ENCODE measurements around the gene FAM120B.

Gene FAM120B

DNA sequence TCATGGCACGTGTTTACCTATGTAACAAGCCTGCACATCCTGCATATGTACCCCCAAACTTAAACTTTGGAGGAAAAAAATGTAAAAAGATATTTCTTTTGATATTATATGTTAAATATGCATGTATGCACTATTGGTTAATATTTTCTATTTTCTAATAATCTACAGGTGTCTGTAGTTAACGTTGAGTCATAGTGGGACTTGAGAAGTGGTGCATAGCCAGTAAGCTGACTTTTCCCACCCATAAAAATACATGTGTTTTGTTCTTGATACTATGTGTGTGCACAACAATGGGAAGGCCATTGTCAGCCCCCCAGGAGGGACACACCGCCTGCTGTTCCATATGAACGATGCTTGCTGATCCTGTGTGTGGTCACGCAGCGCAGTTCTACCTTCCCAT, 49.1 kb downstream of the FAM120B start:
- no peak for DNase-seq (ENCODE audit: low read depth in 2 of 2)

DNA sequence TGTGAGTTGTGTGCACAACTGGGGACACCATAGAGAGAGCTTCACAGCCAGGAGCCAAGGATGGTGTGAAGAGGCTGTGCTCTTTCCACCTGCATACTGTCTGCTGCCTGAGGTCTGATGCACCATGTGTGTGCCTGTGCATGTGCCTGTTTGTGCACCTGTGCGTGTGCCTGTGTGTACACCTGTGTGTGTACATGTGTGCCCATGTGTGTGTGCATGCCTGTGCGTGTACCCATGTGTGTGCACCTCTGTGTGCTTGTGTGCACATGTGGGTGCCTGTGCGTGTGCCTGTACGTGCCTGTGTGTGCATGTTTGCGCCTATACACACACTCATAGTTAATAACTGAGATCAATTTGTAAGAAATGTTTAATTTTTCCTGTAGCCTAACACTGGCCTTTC, 51.3 kb downstream of the FAM120B start:
- DNase-seq (ENCODE audit: low read depth in 2 of 2): no peak

DNA sequence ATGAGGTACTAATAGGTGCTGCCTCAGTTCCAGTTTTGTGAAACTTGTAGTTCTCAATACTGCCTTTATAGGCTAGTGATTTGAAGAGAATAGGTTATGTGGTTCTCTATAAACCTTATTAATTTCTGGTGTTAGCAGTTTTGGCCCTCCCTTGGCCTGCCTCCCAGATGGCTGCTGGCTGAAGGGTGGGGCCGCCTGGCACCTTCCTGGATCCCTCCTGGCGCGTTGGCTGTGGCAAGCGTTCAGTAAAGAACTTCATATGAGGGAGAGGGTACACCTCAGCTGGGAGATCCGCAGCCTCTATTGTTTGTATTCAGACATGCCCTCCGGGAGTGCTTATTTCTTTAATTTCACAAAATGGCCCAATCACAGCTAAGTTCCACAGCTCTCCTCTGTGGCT, 51.9 kb downstream of the FAM120B start:
- no peak for DNase-seq (ENCODE audit: low read depth in 2 of 2)

DNA sequence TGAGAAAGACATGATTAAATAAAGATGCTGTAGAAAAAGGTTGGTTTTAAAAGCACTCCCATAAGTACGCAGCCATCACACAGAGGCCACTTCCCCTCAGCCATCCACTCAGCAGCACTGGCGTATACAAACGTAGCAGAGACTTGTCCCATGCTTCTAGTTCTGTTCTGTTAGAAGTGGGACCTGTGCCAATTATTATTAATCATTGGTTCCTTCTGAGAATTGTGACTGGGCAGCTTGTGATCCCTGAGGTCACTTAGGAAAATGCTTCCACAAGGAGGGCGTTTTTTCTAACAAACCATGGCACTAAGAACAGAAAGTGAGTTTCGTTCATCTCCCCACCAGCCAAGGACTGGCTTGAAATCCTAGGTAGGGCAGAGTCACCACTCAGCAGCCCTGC, 53.9 kb downstream of the FAM120B start:
- no peak for DNase-seq (ENCODE audit: low read depth in 2 of 2)

DNA sequence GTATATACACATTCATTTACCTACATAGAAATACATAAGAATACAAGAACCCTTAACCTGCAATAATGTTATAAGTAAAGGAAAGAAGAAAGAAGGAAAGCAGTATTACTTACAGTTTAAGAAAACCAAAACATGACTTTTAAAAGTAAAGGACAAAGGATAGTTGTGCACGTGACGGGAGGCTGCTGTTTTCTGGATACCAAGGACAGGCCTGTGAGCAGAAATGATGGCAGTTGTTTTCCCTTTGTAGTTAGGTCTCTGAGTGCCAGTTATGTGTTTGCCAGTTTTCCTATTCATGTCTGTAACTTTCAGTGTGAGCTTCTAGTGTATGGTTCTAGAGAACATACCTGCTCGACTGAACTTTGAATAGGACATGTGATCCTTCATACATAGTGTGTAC, 54.8 kb downstream of the FAM120B start:
- DNase-seq (ENCODE audit: low read depth in 2 of 2): no peak

DNA sequence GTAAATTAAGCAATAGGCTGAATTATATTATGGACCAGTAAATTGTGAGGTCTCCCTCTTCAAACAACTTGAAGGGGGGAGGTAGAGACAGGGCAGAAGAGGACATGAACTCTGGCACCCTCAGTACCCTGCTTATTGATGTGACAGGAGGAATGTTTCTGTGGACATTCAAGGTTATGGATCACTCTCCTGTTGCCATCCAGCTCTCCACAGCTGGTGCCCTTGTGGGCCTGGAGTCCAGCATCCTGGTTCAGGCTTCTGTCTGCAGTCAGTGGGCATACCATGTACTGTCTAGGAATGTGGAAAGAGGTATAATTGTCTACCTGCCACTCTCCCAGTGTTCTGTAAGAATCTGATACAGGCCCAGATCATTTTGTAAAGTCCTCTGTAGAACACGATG, 55.6 kb downstream of the FAM120B start:
- DNase-seq (ENCODE audit: low read depth in 2 of 2): no peak

DNA sequence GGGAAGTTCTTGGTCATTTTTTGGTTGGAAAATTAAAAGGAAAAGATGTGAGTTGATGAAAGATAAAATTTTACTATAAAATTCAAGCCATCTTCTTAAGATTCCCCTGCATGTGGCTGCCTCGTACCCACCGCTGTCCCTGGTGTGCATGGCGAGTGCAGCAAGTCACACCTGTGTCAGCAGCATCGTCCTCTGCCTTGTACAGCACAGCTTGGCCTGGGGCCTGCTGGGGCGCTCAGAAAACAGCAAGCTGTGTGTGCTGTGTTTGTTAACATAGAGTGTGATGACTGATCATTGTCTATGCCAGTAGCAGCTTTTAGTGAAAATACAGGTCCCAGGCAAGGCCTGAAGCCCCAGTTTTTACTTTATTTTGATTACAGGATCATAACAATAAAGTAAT, 56.7 kb downstream of the FAM120B start:
- DNase-seq (ENCODE audit: low read depth in 2 of 2): no peak

DNA sequence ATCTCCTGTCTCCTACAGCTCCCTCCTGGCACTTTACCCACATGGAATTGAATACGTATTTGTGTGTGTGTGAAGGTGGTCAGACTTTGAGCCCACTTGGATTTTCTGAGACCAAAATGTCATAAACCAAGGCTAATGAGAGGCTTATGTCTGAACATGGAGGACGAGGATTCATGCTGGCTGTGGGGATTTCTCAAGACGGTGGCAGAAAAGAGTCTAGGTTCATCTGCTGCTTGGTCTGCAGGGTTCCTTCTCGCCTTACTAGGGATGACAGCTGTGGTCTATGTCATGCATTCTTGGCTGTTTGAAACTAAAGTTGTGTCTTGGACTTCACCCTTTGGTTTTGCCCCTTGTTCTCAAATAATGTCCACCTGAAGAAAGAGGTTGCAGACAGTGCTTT, 58.6 kb downstream of the FAM120B start:
- DNase-seq (ENCODE audit: low read depth in 2 of 2): no peak

DNA sequence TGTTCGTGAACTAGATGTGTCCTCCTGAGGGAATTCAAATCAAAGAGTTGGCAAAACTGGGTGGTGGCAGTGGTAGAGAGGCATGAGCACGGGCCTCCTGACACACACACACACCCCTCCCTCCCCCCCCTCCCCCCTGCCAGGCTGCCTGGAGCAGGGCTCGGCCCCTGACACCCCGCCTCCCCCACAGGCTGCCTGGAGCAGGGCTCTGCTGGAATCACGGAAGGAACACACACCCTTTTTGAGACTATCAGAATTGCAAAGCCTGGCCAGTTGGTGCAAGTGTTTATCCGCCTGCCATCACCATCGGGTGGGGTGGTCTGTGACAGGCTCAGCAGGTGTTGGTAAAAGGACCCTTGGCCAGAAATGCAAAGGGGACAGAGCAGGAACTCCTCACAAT, 59.0 kb downstream of the FAM120B start:
- no peak for DNase-seq (ENCODE audit: low read depth in 2 of 2)

DNA sequence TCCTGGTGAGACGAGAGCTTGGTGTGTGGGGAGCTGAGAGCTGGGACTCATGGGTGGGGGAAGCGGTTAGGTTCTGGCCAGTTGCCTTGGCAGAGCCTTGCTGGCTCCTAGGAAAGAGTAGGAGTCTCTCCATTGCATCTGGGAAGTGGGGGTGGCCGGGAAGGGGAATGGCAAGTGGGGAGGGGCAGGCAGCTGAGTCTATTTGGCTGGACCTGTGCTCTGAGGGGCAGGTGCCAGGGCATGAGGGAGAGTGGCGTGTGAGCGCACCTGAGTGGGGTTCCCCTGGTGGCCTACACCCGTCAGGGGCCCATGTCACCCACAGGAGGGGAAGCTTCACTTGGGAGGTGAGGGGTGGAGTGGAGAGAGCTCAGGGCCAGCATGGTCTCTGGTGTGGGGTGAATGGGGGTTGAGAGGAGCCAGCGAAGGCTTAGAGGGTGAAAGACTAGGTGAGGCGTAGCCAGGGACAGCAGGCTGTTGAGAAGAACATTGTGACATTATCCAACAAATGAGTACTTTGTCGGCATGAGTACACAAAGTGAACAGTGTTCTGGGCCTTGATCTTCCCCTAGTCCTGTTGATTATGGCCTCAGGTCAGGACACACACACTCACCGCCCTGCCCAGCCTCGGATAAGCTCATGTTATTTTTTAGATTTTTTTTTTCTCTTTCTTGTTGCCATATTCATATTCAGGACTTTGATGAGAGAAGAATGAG, 59.8 kb downstream of the FAM120B start:
- no peak for DNase-seq (ENCODE audit: low read depth in 2 of 2)

DNA sequence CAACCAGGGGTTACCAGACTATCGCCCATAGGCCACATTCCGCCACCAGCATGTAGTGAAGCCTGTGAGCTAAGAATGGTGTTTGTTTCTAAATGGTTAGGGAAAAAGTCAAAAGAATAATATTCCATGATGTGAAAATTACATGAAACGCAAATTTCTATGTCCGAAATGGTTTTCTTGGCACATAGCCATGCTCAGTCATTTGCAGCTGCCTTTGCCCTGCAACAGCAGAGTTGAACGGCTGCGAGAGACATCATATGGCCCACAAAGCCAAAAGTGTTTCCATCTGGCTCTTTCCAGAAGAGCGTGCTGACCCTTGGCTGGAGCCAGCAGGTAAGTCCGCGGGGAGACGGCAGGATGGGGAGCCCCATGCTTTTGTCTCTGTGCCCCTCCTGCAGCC, 60.7 kb downstream of the FAM120B start:
- DNase-seq (ENCODE audit: low read depth in 2 of 2): no peak

DNA sequence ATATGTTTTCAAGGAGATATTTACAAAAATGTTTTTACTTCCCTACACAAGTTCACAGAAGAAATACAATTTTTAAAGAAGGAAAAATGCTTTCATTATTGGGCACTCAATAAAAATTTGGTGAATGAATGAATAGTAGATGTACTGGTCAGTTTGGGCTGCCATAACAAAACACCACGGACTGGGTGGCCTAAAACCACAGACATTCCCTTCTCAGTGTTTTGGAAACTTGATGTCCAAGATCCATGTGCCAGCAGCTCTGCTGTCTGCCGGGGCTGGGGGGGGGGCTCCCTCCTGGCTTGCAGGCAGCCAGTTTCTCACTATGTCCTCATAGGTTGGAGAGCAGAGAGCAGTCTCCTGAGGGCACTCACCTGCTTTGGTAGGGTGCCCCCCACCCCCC, 62.0 kb downstream of the FAM120B start:
- DNase-seq (ENCODE audit: low read depth in 2 of 2): no peak

DNA sequence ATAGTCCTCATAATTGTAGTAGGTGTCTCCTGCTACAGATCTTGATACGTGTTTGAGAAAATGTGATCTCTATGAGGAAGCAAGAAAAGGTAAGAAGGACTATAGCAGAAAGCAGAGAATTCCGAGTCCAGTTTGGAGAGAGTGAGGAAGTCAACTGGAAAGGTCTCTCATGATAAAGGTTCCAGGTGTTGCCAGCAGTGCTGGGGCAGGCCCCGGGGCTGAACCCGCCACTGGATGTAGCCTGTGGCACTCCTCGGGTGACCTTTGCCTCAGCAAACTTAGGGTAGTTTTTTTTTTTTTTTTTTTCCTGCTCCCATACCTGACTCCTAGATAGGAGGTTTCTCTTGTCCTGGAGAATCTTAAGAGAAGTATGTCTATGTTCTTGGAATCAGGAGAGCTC, 62.8 kb downstream of the FAM120B start:
- no peak for DNase-seq (ENCODE audit: low read depth in 2 of 2)

DNA sequence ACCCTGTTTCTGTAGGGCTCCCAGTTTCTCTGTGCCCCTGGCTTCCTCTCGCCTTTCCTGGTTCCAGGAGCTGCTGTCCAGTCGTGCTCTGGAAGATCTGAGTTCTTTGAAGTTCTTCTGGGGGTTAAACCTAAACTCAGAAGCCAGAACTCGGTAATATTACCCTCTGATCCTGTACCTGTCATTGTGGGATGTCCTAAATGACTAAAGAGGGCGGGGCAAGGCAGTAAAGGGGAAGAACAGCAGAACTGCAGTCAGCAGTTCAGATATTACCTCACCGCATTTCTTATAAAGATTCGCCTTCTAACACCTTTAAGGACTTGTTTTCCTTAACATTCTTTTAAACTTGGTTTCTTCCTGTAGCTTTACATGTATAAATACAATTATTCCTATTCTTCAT, 63.9 kb downstream of the FAM120B start:
- DNase-seq (ENCODE audit: low read depth in 2 of 2): no peak

DNA sequence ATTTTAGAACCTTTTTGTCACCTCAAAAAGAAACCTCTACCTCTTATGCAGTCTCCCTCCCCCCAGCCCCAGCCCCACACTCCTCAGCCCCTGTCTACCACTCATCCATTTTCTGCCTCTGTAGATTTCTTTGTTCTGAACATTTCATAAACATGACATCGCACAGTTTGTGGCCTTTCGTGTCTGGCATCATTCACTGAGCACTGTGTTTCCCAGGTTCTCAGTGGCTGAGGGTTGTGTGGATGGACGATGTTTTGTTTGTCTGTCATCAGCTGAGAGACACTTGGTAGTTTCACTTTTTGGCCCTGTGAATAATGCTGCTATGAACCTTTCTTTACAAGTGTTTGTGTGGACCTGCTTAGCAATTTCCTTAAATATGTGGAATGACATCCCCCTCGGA, 64.5 kb downstream of the FAM120B start:
- no peak for DNase-seq (ENCODE audit: low read depth in 2 of 2)

DNA sequence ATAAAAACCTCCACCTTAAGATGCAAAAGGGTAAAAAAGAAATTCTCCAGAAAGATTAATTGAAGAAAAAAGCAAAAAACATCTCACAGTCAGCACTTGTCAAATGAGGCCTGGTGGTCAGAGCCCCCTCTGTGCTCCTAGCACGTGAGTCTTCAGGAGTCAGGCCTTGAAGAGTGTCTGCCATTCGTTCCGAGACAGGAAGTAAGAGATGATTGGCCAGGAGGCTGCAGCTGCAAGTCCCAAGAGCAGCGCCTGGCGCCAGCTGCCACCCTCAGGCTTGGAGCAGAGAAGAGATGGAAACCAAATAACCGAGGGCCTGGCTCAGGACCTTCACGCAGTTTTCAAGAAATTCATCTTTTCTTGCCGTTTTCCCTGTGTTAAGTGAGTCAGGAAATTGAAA, 65.0 kb downstream of the FAM120B start:
- no peak for DNase-seq (ENCODE audit: low read depth in 2 of 2)

DNA sequence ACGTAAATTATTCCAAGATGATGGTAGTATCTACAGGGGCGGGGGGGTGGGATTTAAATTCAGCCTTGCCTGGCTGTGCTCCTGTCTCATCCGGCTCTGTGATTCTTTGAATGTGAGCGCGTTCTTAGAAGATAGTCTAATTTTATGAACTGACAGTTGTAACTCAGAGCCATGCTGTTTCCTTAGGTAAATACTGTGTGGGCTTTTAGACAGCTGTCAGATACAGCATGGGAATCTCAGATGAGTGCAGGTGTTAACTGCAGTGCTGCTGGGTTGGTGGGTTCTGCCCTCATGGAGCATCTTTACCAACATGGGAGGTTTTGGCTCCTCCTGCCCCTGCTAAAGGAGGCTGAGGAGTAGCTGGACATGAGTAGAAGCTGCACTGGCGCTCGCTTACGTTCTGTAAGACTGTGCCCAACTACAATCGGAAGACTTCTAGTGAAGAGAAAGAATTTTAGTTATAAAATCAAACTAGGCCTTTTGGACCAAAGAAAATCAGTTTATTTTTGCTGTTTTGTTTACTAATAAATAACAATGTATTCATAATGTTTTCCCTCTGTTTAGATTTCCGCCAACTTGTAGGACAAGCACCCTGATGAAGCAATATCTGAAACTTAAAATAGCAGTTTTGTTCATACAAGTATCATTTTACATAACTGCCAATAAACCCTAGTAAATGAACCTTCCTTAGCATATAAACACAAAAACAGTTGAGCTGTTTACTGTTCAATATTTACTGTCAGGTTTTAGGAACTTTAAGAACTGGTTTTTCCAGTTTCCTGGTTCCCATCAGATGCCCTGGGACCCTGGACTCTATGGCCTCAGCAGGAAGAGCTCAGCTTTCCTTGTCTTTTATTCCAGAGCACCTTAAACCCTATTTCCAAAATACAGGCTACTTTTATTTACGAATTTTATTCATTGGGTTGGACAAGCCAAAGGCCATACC, 66.1 kb downstream of the FAM120B start:
- no peak for DNase-seq (ENCODE audit: low read depth in 2 of 2)

DNA sequence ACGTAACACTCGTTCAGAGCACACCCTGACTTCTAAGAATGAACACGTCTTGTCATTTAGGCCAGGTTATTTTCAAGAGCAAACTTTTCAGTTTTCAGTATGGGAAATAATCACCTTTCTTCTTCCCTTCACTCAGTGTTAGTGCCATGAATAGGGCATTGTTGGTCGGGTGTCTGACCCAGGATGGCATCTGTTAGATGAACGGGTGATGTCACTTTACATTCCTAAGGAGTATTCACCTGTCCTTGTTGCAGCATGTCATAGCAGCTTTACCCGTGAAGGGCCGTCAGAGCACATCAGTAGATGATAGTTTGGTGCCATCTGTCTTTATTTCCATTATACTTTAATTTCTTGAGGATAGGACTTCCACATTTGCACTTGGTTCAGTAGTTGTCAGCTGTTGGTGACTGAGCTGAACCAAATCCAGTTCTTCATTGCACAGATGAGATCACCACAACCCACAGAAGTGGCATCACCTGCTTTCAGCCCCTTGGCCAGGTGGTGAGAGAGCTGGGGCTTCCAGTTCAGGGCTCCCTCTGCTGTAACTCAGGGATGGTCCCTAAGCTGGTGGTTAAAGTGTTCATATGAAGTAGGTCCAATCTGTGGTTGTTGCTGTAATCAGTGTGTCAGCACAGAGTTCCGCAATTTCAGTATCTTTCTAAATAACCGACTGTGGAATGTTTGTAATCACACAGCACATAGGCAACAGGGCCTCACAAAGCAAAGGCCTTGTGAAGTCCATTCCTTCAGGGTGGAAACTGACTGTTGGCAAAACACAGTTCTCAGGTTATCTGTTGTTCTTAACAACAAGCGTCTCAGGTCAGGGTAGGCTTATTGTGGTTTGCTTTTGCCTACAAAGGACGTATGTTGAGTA, 68.2 kb downstream of the FAM120B start:
- no peak for DNase-seq (ENCODE audit: low read depth in 2 of 2)

DNA sequence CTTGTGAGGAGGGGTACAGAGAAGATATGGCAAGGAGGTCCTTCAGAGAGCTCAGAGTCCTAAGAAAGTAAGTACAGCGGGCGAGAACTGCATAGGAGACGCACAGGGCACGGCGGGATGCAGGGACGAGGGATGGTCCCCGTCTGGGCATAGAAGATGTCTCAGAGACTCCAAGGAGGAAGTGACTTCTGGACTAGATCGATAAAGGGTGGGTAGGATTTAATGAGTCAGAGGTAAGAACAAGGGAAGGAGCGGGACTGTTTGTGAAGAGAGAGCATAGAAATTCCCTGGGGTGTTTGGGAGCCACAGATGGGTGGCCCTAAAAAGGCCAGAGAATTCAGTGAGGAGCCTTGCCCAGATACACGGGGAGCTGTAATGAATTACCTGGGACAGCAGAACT, 69.1 kb downstream of the FAM120B start:
- no peak for DNase-seq (ENCODE audit: low read depth in 2 of 2)

DNA sequence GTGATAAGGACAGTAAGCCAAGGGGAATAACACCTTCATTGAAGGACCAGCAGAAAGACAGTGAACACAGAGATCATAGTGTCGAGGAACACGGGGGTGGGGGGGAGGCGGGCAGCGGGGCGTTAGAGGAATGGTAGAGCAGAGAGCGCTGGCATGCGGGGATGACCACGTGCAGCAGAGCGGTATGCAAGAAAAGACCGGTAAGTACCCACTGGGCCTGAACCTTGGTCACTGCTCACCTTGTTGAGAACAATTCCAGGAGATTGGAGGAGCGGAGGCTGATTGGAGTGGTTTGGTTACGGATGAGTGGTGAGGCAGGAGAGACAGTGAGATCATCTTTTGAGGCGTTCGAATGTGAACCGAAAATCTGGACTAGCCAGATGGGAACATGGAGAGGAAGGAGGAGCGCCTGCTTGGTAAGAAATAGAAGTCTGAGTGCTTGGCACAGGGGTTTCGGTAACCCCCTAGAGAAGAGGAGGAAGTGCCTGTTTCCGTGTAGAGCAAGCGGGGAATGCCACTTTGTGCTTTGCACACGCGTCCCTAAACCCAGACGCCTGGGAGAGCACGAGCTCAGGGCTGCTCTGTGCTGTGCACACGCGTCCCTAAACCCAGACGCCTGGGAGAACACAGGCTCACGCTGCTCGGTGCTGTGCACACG, 70.0 kb downstream of the FAM120B start:
- DNase-seq (ENCODE audit: low read depth in 2 of 2): no peak

DNA sequence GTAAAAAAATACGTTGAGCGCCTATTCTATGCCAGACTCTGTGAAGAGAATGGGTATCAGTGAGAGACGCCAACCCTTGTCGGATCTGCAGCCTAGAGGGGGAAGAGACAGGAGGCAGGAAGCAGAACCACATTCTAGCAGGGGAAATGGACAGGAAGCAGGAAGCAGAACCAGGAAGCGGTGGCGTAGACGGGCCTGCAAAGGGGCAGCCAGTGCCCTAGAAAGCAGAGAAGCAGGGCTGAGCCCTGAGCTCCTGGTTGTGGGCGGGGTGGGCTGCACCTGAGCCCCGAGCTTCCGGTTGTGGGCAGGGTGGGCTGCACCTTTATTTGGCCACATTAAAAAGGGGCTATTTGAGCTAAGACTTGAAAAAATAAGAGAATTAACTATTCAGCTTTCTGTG, 71.9 kb downstream of the FAM120B start:
- peak in 1 of 2 donors; percentile 6 for DNase-seq (ENCODE audit: low read depth in 2 of 2)

DNA sequence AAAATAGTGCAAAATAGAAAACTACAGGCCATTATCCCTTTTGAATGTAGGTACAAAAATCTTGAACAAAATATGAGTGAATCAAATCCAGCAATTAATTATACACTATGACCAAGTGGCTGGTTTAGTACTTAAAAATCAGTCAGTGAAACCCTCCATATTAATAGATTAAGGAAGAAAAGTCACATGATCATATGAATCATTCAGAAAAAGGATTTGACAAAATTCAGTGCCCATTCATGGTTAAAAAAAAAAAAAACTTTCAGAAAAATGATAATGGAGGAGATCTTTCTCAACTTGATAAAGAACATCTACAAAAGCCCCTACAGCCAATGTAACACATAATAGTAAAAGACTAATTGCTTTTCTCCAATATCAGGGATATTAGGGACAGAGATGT, 75.0 kb downstream of the FAM120B start:
- no peak for DNase-seq (ENCODE audit: low read depth in 2 of 2)
